NCI-H69 (cell line): ENCODE measurements around the gene FAF1.
"Not testable (repeated sequence)": the region's sequence is repeated elsewhere in the genome, so short reads cannot be mapped to it uniquely, and the experiment has no call there.

ENCODE experiments used
- DNase-seq: peaks from one replicate; lab custom pipeline; 2025; lab: John Stamatoyannopoulos, UW

FAF1 gene

GRCh38 chr1:50907610-50908009 lies 52.5 kb downstream of the FAF1 start:
- not testable (repeated sequence) for DNase-seq

- not testable (repeated sequence) for DNase-seq
These were observed 54.0 kb downstream of the FAF1 start for GRCh38 chr1:50906050-50906449.

GRCh38 chr1:50902419-50902818 lies 57.6 kb downstream of the FAF1 start:
- no peak for DNase-seq

GRCh38 chr1:50901872-50902271 lies 58.2 kb downstream of the FAF1 start:
- DNase-seq = no peak

- DNase-seq = no peak
These were observed 61.3 kb downstream of the FAF1 start for GRCh38 chr1:50898773-50899172.

GRCh38 chr1:50894340-50894739 lies 65.7 kb downstream of the FAF1 start:
- DNase-seq = no peak

- DNase-seq = no peak
These were observed 66.6 kb downstream of the FAF1 start for GRCh38 chr1:50893466-50893865.

GRCh38 chr1:50887555-50887954 lies 72.5 kb downstream of the FAF1 start:
- DNase-seq = not testable (repeated sequence)

- DNase-seq = no peak
These were observed 79.7 kb downstream of the FAF1 start for GRCh38 chr1:50880373-50880772.

GRCh38 chr1:50879137-50879536 lies 80.9 kb downstream of the FAF1 start:
- no peak for DNase-seq

GRCh38 chr1:50878434-50878833 lies 81.6 kb downstream of the FAF1 start:
- DNase-seq = no peak

- no peak for DNase-seq
These were observed 82.4 kb downstream of the FAF1 start for GRCh38 chr1:50877641-50878040.

GRCh38 chr1:50873458-50874187 lies 86.4 kb downstream of the FAF1 start:
- peak; percentile 43 for DNase-seq

GRCh38 chr1:50864845-50865244 lies 95.2 kb downstream of the FAF1 start:
- DNase-seq = not testable (repeated sequence)

GRCh38 chr1:50861772-50862171 lies 98.3 kb downstream of the FAF1 start:
- no peak for DNase-seq

GRCh38 chr1:50860702-50861101 lies 99.4 kb downstream of the FAF1 start:
- no peak for DNase-seq

GRCh38 chr1:50860256-50860655 lies 99.8 kb downstream of the FAF1 start:
- DNase-seq = no peak

GRCh38 chr1:50859657-50860056 lies 100.4 kb downstream of the FAF1 start:
- DNase-seq = no peak

GRCh38 chr1:50858761-50859160 lies 101.3 kb downstream of the FAF1 start:
- DNase-seq = no peak

- DNase-seq = no peak
These were observed 102.4 kb downstream of the FAF1 start for GRCh38 chr1:50857702-50858101.

- DNase-seq = no peak
These were observed 106.7 kb downstream of the FAF1 start for GRCh38 chr1:50853325-50853724.

GRCh38 chr1:50852889-50853288 lies 107.2 kb downstream of the FAF1 start:
- DNase-seq = peak; percentile 47

- no peak for DNase-seq
These were observed 108.6 kb downstream of the FAF1 start for GRCh38 chr1:50851466-50851865.

- no peak for DNase-seq
These were observed 109.0 kb downstream of the FAF1 start for GRCh38 chr1:50851034-50851433.
